Measurements from ENCODE around the gene RXFP2. TPM values are rescaled to one million over a fixed set of nuclear protein-coding genes. Genes with fewer than 3 reads are reported as not detected.

The RXFP2 gene
- polyA plus RNA-seq, 1 donor: not detected

GRCh38 chr13:31824705-31825517 lies 85.6 kb downstream of the RXFP2 start:
- no peak for DNase-seq

GRCh38 chr13:31826521-31826920 lies 87.2 kb downstream of the RXFP2 start:
- no peak for DNase-seq

GRCh38 chr13:31827707-31828106 lies 88.4 kb downstream of the RXFP2 start:
- no peak for DNase-seq

GRCh38 chr13:31835932-31836331 lies 96.6 kb downstream of the RXFP2 start:
- DNase-seq: no peak

GRCh38 chr13:31843044-31843443 lies 103.7 kb downstream of the RXFP2 start:
- no peak for DNase-seq

GRCh38 chr13:31846182-31846938 lies 107.0 kb downstream of the RXFP2 start:
- DNase-seq: peak; percentile 91

- DNase-seq: no peak
These were observed 107.8 kb downstream of the RXFP2 start for GRCh38 chr13:31846961-31847752.

GRCh38 chr13:31848621-31849020 lies 109.3 kb downstream of the RXFP2 start:
- no peak for DNase-seq

GRCh38 chr13:31849206-31849605 lies 109.9 kb downstream of the RXFP2 start:
- no peak for DNase-seq

GRCh38 chr13:31850041-31850555 lies 110.8 kb downstream of the RXFP2 start:
- DNase-seq: no peak

- no peak for DNase-seq
These were observed 111.9 kb downstream of the RXFP2 start for GRCh38 chr13:31851216-31851615.

Measured in hindlimb muscle (tissue), 1 donor.